ENCODE results near the gene VCL.
"Not testable (repeated sequence)": the region's sequence is repeated elsewhere in the genome, so short reads cannot be mapped to it uniquely, and the experiment has no call there.

The VCL gene

GRCh38 chr10:74123081-74123480, 125.2 kb downstream of the VCL start:
- H3K27me3 ChIP-seq (replicated peaks), result no peaks in the 10 kb centered on the region
- in situ Hi-C loops (cut with HindIII; ENCODE audit: low pct_ligation_motif_present, low sequenced_read_pairs), result no loop called here
- TF ChIP-seq, protein P1, sequence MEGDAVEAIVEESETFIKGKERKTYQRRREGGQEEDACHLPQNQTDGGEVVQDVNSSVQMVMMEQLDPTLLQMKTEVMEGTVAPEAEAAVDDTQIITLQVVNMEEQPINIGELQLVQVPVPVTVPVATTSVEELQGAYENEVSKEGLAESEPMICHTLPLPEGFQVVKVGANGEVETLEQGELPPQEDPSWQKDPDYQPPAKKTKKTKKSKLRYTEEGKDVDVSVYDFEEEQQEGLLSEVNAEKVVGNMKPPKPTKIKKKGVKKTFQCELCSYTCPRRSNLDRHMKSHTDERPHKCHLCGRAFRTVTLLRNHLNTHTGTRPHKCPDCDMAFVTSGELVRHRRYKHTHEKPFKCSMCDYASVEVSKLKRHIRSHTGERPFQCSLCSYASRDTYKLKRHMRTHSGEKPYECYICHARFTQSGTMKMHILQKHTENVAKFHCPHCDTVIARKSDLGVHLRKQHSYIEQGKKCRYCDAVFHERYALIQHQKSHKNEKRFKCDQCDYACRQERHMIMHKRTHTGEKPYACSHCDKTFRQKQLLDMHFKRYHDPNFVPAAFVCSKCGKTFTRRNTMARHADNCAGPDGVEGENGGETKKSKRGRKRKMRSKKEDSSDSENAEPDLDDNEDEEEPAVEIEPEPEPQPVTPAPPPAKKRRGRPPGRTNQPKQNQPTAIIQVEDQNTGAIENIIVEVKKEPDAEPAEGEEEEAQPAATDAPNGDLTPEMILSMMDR (IDR thresholded peaks at IDR 0.05; ENCODE audit: low read depth, low read length, missing control alignments), result no peak
- H3K36me3 ChIP-seq (replicated peaks), result peaks cover 72% of the 10 kb centered on the region
- H3K27ac ChIP-seq, result no peak overlapping the region
- DNase-seq, result no peak
- H3K4me3 ChIP-seq (ENCODE audit: low read depth, low read length), result no peak overlapping the region

DNA sequence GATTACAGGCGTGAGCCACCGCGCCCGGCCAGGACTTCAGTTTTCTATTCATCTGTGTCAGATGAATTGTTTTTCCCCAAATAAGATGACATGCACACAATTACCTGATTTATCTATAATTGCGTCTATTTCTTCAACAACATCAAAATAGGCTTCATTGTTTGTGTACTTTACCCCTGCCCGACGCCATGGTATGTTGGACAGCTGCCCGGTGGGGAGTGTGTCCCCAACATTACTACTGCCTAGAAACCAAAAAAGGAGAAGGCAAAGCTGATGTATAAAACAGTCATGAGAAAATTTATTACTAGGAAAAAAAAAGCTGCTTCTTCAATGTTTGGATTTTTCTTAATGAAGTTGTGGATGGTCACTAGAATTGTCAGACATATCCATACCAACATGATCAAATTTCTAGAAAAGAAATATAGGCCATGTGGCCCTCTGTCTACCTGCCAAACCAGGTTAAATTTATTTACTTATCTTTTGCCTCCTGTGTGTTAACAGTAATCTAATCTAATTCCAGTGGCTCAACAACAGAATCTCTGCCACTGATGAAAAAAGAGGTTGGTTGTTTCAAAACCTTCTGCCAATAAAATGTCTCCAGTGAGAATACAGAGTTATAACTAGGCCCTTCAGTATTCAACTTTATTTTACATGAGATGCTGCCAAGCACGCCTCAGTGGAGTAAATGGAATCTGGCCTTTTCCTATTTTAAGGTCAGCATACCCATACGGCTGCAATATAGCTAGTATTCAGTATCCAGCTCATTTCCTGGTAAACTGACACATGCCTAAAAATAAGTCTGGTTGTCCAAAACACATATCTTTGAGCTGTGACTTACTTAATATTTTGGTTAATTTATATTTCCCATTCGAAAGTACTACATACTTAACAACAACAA, 136.3 kb downstream of the VCL start:
- no peak for DNase-seq
- Histone ChIP-seq H3K27me3 (replicated peaks) (no peaks in the 10 kb centered on the region), H3K4me3 (ENCODE audit: low read depth, low read length) (no peak overlapping the region), H3K27ac (no peak overlapping the region), H3K36me3 (replicated peaks) (peaks cover 45% of the 10 kb centered on the region)
- TF ChIP-seq, protein P1 (IDR thresholded peaks at IDR 0.05; ENCODE audit: low read depth, low read length, missing control alignments), result no peak
- in situ Hi-C loops (cut with HindIII; ENCODE audit: low pct_ligation_motif_present, low sequenced_read_pairs), result no loop called here

DNA sequence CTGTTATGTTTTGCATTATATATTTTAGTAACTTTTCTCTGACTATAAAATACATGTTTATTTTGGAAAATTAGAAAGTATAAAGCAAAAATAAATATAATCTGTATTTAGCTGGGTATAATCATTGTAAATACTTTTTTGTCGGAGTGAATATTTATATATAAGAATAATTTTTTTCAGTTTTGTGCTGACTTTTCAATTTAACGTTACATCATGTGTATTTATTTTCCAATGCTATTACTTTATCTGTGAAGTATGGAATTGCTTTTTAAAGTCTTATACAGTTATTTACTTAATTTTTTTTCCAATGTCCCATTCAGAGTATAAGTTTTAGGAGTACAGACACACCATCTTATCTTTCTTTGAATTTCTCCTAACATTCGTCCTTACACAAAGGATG, 137.5 kb downstream of the VCL start:
- Histone ChIP-seq H3K27me3 (replicated peaks) (no peaks in the 10 kb centered on the region), H3K4me3 (ENCODE audit: low read depth, low read length) (no peak overlapping the region), H3K36me3 (replicated peaks) (peaks cover 39% of the 10 kb centered on the region), H3K27ac (no peak overlapping the region)
- TF ChIP-seq, protein P1 (IDR thresholded peaks at IDR 0.05; ENCODE audit: low read depth, low read length, missing control alignments), result no peak
- in situ Hi-C loops (cut with HindIII; ENCODE audit: low pct_ligation_motif_present, low sequenced_read_pairs), result no loop called here
- no peak for DNase-seq

DNA sequence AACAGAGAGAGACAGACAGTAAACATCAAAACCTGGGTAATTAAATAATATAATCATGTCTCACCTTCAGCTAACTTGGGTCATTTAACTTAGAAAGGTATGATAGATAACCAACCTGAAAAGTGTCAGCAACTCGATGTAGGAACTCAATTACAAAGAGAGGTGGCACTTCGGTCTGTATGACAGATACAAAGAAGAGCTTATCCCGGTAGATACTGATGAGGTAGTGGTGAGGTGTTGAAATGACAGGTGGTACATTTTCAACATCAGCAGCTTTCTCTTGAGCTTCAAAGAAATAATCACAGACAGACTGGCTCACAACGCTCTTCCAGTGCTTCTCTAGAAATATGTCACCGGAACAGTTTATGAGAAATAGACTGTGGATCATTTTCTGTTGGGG, 140.1 kb downstream of the VCL start:
- in situ Hi-C loops (cut with HindIII; ENCODE audit: low pct_ligation_motif_present, low sequenced_read_pairs), result no loop called here
- Histone ChIP-seq H3K4me3 (ENCODE audit: low read depth, low read length) (no peak overlapping the region), H3K27me3 (replicated peaks) (no peaks in the 10 kb centered on the region), H3K36me3 (replicated peaks) (peaks cover 23% of the 10 kb centered on the region), H3K27ac (no peak overlapping the region)
- TF ChIP-seq, protein P1 (IDR thresholded peaks at IDR 0.05; ENCODE audit: low read depth, low read length, missing control alignments), result no peak
- DNase-seq, result no peak

GRCh38 chr10:74138596-74138995, 140.7 kb downstream of the VCL start:
- H3K27me3 ChIP-seq (replicated peaks); H3K4me3 ChIP-seq (ENCODE audit: low read depth, low read length); DNase-seq; H3K27ac ChIP-seq; in situ Hi-C loops (cut with HindIII; ENCODE audit: low pct_ligation_motif_present, low sequenced_read_pairs): not testable (repeated sequence)
- H3K36me3 ChIP-seq (replicated peaks), result peaks cover 20% of the 10 kb centered on the region

DNA sequence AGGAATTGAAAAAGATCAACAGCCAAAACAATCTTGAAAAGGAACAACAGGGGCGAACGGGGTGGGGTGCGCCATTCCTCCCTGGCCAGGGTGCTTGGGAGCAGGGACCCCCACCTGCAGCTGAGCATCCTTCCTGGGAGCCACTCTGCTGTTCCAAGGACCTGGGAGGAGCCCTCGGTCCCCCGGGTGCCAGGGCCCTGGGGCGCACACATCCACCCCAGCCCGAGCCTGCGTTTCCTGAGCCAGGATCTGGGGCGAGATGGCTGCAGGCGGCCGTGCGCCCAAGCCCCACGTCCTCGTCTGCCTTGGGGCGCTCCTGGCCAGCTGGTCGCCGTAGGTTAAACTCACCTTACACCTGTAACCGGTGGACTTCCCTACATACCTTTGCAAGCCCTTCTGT, 142.1 kb downstream of the VCL start:
- DNase-seq, result no peak
- Histone ChIP-seq H3K27me3 (replicated peaks) (no peaks in the 10 kb centered on the region), H3K4me3 (ENCODE audit: low read depth, low read length) (no peak overlapping the region), H3K27ac (no peak overlapping the region), H3K36me3 (replicated peaks) (peaks cover 16% of the 10 kb centered on the region)
- in situ Hi-C loops (cut with HindIII; ENCODE audit: low pct_ligation_motif_present, low sequenced_read_pairs), result no loop called here
- TF ChIP-seq, protein P1 (IDR thresholded peaks at IDR 0.05; ENCODE audit: low read depth, low read length, missing control alignments), result no peak
